GM12801 (cell line): ENCODE data around the gene ZC3H12A.

ENCODE experiments used
- TF ChIP-seq, protein P1 (sequence below): IDR thresholded peaks from one replicate; pipeline ENCODE4 v1.5.1; 2011; ENCODE audit warnings: control low read depth; ENCODE audit not compliant: insufficient read length; ENCODE audit errors: extremely low read depth

The ZC3H12A gene

DNA sequence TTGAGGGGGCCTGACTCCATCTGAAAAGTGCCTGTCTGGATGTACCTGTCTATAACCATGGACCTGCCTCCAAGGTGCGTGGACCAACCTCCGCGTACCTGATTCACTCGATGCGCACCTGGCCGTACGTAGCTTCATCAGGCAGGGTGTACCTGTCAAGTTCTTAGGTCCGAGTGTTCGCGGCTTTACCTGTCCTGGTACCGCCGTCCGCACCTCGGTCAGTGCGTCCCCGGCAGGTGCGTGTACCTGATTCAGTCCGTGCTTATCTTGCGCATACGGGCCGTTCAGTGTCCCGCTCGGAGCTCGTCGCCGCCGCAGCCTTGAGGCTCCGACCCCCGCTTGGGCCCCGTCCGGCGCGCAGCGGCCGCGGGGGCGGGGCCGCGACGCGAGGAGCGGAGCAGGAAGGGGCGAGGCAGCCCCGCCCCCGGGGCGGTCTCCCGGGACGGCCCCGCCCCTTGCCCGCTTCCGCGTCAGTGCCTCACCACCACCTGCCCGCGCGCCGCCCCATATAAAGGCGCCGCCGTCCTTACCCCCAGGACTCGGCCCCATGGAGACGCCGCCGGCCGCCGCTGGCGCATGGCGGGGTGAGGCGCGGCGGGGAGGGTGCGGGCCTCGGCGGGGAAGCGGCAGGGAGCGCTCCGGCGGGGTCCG lies at the start of gene ZC3H12A:
ZC3H12A (plus strand) TSS at position 535 of the 651 bp plus-strand sequence. CDS start 917 bp downstream, outside the sequence.
- TF ChIP-seq, protein P1, sequence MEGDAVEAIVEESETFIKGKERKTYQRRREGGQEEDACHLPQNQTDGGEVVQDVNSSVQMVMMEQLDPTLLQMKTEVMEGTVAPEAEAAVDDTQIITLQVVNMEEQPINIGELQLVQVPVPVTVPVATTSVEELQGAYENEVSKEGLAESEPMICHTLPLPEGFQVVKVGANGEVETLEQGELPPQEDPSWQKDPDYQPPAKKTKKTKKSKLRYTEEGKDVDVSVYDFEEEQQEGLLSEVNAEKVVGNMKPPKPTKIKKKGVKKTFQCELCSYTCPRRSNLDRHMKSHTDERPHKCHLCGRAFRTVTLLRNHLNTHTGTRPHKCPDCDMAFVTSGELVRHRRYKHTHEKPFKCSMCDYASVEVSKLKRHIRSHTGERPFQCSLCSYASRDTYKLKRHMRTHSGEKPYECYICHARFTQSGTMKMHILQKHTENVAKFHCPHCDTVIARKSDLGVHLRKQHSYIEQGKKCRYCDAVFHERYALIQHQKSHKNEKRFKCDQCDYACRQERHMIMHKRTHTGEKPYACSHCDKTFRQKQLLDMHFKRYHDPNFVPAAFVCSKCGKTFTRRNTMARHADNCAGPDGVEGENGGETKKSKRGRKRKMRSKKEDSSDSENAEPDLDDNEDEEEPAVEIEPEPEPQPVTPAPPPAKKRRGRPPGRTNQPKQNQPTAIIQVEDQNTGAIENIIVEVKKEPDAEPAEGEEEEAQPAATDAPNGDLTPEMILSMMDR = no peak

DNA sequence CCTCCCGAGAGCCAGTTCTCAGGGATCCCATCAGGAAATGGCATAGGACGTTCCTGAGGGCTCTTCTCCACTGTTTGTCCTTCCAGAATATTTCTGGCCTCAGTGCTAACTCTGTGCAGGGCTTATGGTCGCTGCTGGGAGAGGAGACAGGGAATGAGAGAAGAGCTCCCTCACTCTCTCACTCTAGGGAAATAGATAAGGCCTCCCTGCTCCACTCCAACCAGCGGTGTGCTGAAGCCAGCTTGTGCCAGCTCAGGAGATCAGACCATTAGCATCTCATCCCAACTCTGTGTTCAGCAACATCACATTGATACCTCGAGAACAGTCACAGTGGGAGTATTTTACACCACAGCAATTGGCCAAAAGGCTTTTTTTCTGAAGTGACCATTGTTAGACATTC lies 49.2 kb upstream of the ZC3H12A start:
- TF ChIP-seq, protein P1 = no peak

DNA sequence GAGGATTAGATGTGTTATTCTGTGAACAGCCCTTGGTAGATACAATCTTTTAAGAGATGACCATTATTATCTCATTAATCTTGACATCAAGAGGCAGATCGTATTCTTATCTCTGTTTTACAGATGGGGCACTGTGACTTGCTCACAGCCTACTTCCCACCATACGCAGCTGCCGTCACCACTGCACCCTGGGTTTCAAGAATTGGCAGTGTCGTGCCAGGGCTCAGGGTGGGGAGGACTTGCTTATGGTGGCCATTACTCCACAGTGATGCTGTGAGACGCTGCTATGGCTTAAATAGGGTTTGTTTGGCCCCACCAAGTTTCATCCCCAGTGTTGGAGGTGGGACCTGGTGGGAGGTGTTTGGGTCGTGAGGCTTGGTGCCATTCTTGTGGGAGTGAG lies 45.4 kb upstream of the ZC3H12A start:
- TF ChIP-seq, protein P1 = no peak

GRCh38 chr1:37430103-37430985 lies 44.0 kb upstream of the ZC3H12A start:
- TF ChIP-seq, protein P1 = no peak

DNA sequence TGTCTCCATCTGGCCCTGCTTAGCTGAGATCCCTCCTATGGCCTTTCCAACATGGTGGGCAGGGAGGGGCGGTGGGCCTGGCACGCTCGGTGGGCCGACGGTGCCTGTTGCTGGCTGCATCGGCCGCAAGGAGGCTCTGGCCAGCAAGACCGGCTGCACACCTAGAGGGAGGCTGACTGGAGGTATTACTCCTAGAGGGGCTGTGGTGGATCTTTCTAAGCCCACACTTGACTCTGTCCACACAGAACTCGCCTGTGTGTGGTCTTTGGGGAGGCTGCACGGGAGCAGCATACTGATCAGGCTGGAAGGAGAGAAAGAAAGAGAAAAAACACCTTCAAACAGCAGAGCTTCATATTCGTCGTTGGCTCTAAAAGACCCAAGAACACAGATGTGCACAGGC lies 41.7 kb upstream of the ZC3H12A start:
- TF ChIP-seq, protein P1 = no peak

DNA sequence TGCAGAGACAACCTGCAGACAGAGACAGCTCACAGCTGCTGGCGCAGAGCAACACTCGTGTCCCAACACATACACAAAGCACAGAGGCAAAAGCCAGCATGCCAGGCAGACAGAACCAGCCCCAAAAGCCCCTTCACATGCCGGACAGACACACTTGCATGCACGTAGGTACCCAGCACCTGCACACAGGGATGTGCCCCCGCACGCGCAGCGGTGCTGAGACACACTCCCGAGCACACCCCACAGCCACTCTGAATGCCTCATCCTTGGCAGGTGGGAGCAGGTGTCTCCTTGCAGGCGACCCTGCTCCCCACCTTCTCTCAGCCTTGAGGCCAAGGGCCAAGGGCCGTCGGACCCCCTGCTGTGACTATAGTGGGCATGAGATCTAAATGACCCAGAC lies 41.2 kb upstream of the ZC3H12A start:
- TF ChIP-seq, protein P1 = no peak
